PC-3 (cell line): ENCODE measurements around the gene SAMSN1.

ENCODE experiments used
- EZH2 ChIP-seq: fragments of 300-600 bp; sonication (generic); IDR thresholded peaks from one replicate; pipeline ENCODE4 v1.6.1; 2017; ENCODE audit warnings: antibody characterized with exemption, mild to moderate bottlenecking, low read length; ENCODE audit not compliant: unreplicated experiment
- EZH2phosphoT487 ChIP-seq: fragments of 300-600 bp; sonication (generic); IDR thresholded peaks from 2 replicates; pipeline ENCODE4 v1.6.1; 2018; ENCODE audit warnings: mild to moderate bottlenecking, antibody characterized with exemption, low read length, borderline replicate concordance

DNA sequence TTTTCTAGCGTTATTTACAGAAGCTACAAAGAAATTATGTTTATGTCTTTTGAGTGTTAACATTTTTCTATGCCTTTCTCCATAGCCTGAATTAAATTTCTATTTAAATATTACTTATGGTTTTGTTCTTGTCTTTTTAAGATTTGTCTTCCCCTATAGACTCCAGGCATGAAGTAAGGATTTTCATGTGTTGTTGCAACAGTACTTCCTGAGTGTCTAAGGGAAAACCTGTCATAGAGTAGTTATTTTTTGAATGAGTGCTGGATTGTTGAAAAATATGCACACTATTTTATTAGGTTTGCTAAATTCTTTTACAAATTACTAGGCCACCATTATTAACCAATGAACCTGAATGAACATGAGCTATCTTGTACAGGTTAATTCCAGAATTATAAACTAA is 27.1 kb downstream of the SAMSN1 start:
- TF ChIP-seq EZH2 (no peak), EZH2phosphoT487 (no peak)
